ENCODE data around the gene BMF. TPM values are rescaled to one million over a fixed set of nuclear protein-coding genes. Genes with fewer than 3 reads are reported as not detected.
"Not testable (repeated sequence)": the region's sequence is repeated elsewhere in the genome, so short reads cannot be mapped to it uniquely, and the experiment has no call there.

Gene BMF
- total and polyA plus RNA-seq, 2 donors (not counting 1 experiment from before 2014, with no cell fraction given), result 2.2 to 8.6 TPM

GRCh38 chr15:40137303-40138200 lies 28.9 kb upstream of the BMF start:
- DNase-seq (ENCODE audit: low read depth in 2 of 2), result no peak
- TF ChIP-seq EZH2 (IDR thresholded peaks at IDR 0.05; ENCODE audit: low read length, missing control alignments) (no peak), CTCF (conservative IDR thresholded peaks at IDR 0.05 in 1 of 2, IDR thresholded peaks at IDR 0.05 in 1 of 2; ENCODE audit: low read depth in 1 of 2, low read length in 2 of 2) (no peak)

GRCh38 chr15:40136470-40137302 lies 28.0 kb upstream of the BMF start:
- Histone ChIP-seq H4K20me1 (ENCODE audit: control insufficient read depth, extremely low read depth, insufficient read depth, low read length) (no peaks in the 10 kb centered on the region), H3K9me3 (ENCODE audit: control insufficient read depth, insufficient read depth, low read depth, low read length) (no peaks in the 10 kb centered on the region), H3K79me2 (ENCODE audit: control insufficient read depth, insufficient read depth, low read length) (no peaks in the 10 kb centered on the region), H3K36me3 (ENCODE audit: control insufficient read depth, insufficient read depth, low read length) (no peaks in the 10 kb centered on the region), H3K4me2 (ENCODE audit: extremely low read depth, insufficient read depth, low read length) (no peak overlapping the region), H3K4me1 (ENCODE audit: control insufficient read depth, extremely low read depth, insufficient read depth, low read length) (no peaks in the 10 kb centered on the region), H2AFZ (ENCODE audit: low read length) (no peak overlapping the region), H3K9ac (ENCODE audit: insufficient read depth, low read length) (no peak overlapping the region), H3K4me3 (replicated peaks in 1 of 4; ENCODE audit: control extremely low read depth in 1 of 4, insufficient read depth in 1 of 4, low read depth in 3 of 4, low read length in 4 of 4) (no peak overlapping the region), H3K27me3 (ENCODE audit: control insufficient read depth, insufficient read depth, low read length) (peaks cover 3% of the 10 kb centered on the region), H3K27ac (ENCODE audit: insufficient read depth, low read length) (no peak overlapping the region)
- DNase-seq (ENCODE audit: low read depth in 2 of 2), result no peak
- TF ChIP-seq EZH2 (IDR thresholded peaks at IDR 0.05; ENCODE audit: low read length, missing control alignments) (no peak), CTCF (conservative IDR thresholded peaks at IDR 0.05 in 1 of 2, IDR thresholded peaks at IDR 0.05 in 1 of 2; ENCODE audit: low read depth in 1 of 2, low read length in 2 of 2) (no peak)

More at GRCh38 chr15:40137303-40138200, 28.9 kb upstream of the BMF start:
- Histone ChIP-seq H3K4me3 (replicated peaks in 1 of 4; ENCODE audit: control extremely low read depth in 1 of 4, insufficient read depth in 1 of 4, low read depth in 3 of 4, low read length in 4 of 4) (no peak overlapping the region), H3K4me1 (ENCODE audit: control insufficient read depth, extremely low read depth, insufficient read depth, low read length) (no peaks in the 10 kb centered on the region), H3K4me2 (ENCODE audit: extremely low read depth, insufficient read depth, low read length) (no peak overlapping the region), H2AFZ (ENCODE audit: low read length) (no peak overlapping the region), H4K20me1 (ENCODE audit: control insufficient read depth, extremely low read depth, insufficient read depth, low read length) (no peaks in the 10 kb centered on the region), H3K79me2 (ENCODE audit: control insufficient read depth, insufficient read depth, low read length) (no peaks in the 10 kb centered on the region), H3K9me3 (ENCODE audit: control insufficient read depth, insufficient read depth, low read depth, low read length) (no peaks in the 10 kb centered on the region), H3K36me3 (ENCODE audit: control insufficient read depth, insufficient read depth, low read length) (no peaks in the 10 kb centered on the region), H3K27me3 (ENCODE audit: control insufficient read depth, insufficient read depth, low read length) (peaks cover 5% of the 10 kb centered on the region), H3K27ac (ENCODE audit: insufficient read depth, low read length) (no peak overlapping the region), H3K9ac (ENCODE audit: insufficient read depth, low read length) (no peak overlapping the region)

GRCh38 chr15:40135846-40136450 lies 27.3 kb upstream of the BMF start:
- not testable (repeated sequence) for H3K9me3 ChIP-seq (ENCODE audit: control insufficient read depth, insufficient read depth, low read depth, low read length); H3K79me2 ChIP-seq (ENCODE audit: control insufficient read depth, insufficient read depth, low read length); H3K36me3 ChIP-seq (ENCODE audit: control insufficient read depth, insufficient read depth, low read length); H2AFZ ChIP-seq (ENCODE audit: low read length); H3K27me3 ChIP-seq (ENCODE audit: control insufficient read depth, insufficient read depth, low read length); H4K20me1 ChIP-seq (ENCODE audit: control insufficient read depth, extremely low read depth, insufficient read depth, low read length); H3K4me1 ChIP-seq (ENCODE audit: control insufficient read depth, extremely low read depth, insufficient read depth, low read length); H3K27ac ChIP-seq (ENCODE audit: insufficient read depth, low read length); DNase-seq (ENCODE audit: low read depth in 2 of 2); H3K4me2 ChIP-seq (ENCODE audit: extremely low read depth, insufficient read depth, low read length); H3K4me3 ChIP-seq (replicated peaks in 1 of 4; ENCODE audit: control extremely low read depth in 1 of 4, insufficient read depth in 1 of 4, low read depth in 3 of 4, low read length in 4 of 4); H3K9ac ChIP-seq (ENCODE audit: insufficient read depth, low read length)

Data from fibroblast of lung (primary cell).